Panc1 (cell line): ENCODE results near the gene SIAH3. TPM values are rescaled to one million over a fixed set of nuclear protein-coding genes. Genes with fewer than 3 reads are reported as not detected.

ENCODE experiments used
- ATAC-seq: fragments of 200-7000 bp; cut with Tn5 transposase; 2 replicates; pipeline ENCODE4 v1.9.1; 2020; ENCODE audit warnings: mild to moderate bottlenecking, moderate library complexity
- BruUV-seq: library from RNA; stranded (reverse); fragments of 400-500 nt; replicated peaks from 2 replicates; lab custom pipeline; 2021; lab: Mats Ljungman, UMichigan
- CTCF ChIA-PET: fragments of 300-600 bp; sonication (Branson Sonifier 250); formaldehyde crosslinking; loops from one replicate; lab custom pipeline; 2022; ENCODE audit warnings: antibody characterized with exemption; lab: Charles Lee
- POLR2A ChIA-PET: fragments of 300-600 bp; sonication (Branson Sonifier 250); formaldehyde crosslinking; loops from one replicate; lab custom pipeline; 2022; ENCODE audit warnings: antibody characterized with exemption; lab: Charles Lee
- DNase-seq: peaks from one replicate; pipeline ENCODE4 v3.0.0-alpha.2; 2010; ENCODE audit warnings: low read depth, low spot score
- H3K27ac ChIP-seq: 2 replicates; pipeline ENCODE4 v1.5.1; 2011; ENCODE audit warnings: mild to moderate bottlenecking, low read length, inconsistent platforms
- H3K27me3 ChIP-seq: fragments of 200-500 bp; sonication (Bioruptor generic); 2 replicates; pipeline ENCODE4 v1.6.0; 2014; ENCODE audit warnings: low read length, inconsistent platforms; ENCODE audit not compliant: control insufficient read depth, insufficient read depth
- H3K36me3 ChIP-seq: fragments of 200-500 bp; sonication (Bioruptor generic); 2 replicates; pipeline ENCODE4 v1.5.1; 2014; ENCODE audit warnings: inconsistent platforms, mild to moderate bottlenecking, low read length, moderate library complexity; ENCODE audit not compliant: control insufficient read depth, insufficient read depth
- H3K4me1 ChIP-seq: 2 replicates; pipeline ENCODE4 v1.5.1; 2011; ENCODE audit warnings: inconsistent platforms, mild to moderate bottlenecking, low read length, moderate library complexity; ENCODE audit not compliant: control insufficient read depth, insufficient read depth
- H3K4me3 ChIP-seq, 2 experiments: 2 replicates each; pipeline ENCODE4 v1.5.1; 2011 to 2012; ENCODE audit warnings: low read depth in 2 of 2, low read length in 2 of 2, mild to moderate bottlenecking in 2 of 2, inconsistent platforms in 1 of 2, moderate library complexity in 1 of 2
- H3K9me3 ChIP-seq: fragments of 200-500 bp; sonication (Bioruptor generic); 2 replicates; pipeline ENCODE4 v1.5.1; 2014; ENCODE audit warnings: low read depth, mild to moderate bottlenecking, inconsistent platforms, low read length, moderate library complexity; ENCODE audit not compliant: control insufficient read depth, insufficient read depth
- POLR2AphosphoS5 ChIP-seq: IDR thresholded peaks from 2 replicates; pipeline ENCODE4 v1.6.1; 2012; ENCODE audit warnings: mild to moderate bottlenecking, low read depth, low read length, moderate library complexity
- SIN3A ChIP-seq: IDR thresholded peaks from 2 replicates; pipeline ENCODE4 v1.6.1; 2012; ENCODE audit warnings: low read depth, mild to moderate bottlenecking, low read length, moderate library complexity, borderline replicate concordance; ENCODE audit not compliant: insufficient read depth
- TCF7L2 ChIP-seq: IDR thresholded peaks from 2 replicates; pipeline ENCODE4 v1.6.1; 2011; ENCODE audit warnings: mild to moderate bottlenecking, low read depth, low read length, inconsistent platforms
- in situ Hi-C: cut with HindIII; loops from 2 replicates; pipeline ENCODE4 v1.10.0; 2016; ENCODE audit warnings: low sequenced_read_pairs, low pct_unique_long_range_greater_than_20kb
- intact Hi-C: fragments of 100-400 bp; cut with micrococcal nuclease; formaldehyde crosslinking; loops from one replicate; pipeline ENCODE4 v1.10.0; 2022; ENCODE audit not compliant: unreplicated experiment
- total RNA-seq: library from RNA; stranded (reverse); gene quantifications from one replicate; pipeline ENCODE4 v1.2.1, GENCODE V29; 2021; ENCODE audit not compliant: unreplicated experiment
- TF ChIP-seq, protein P1 (sequence below): fragments of 450-650 bp; IDR thresholded peaks from 2 replicates; pipeline ENCODE4 v1.5.1; 2017; ENCODE audit warnings: mild to moderate bottlenecking
- TF ChIP-seq, protein P2 (sequence below), 2 experiments: IDR thresholded peaks; 2 replicates each; pipeline ENCODE4 v1.6.1; 2011 to 2012; ENCODE audit warnings: low read depth in 2 of 2, control low read depth in 1 of 2, low read length in 1 of 2, mild to moderate bottlenecking in 1 of 2, moderate library complexity in 1 of 2; ENCODE audit not compliant: insufficient read depth in 1 of 2

Gene SIAH3
- total RNA-seq, 1 experiment from 2014 or later, result not detected

DNA sequence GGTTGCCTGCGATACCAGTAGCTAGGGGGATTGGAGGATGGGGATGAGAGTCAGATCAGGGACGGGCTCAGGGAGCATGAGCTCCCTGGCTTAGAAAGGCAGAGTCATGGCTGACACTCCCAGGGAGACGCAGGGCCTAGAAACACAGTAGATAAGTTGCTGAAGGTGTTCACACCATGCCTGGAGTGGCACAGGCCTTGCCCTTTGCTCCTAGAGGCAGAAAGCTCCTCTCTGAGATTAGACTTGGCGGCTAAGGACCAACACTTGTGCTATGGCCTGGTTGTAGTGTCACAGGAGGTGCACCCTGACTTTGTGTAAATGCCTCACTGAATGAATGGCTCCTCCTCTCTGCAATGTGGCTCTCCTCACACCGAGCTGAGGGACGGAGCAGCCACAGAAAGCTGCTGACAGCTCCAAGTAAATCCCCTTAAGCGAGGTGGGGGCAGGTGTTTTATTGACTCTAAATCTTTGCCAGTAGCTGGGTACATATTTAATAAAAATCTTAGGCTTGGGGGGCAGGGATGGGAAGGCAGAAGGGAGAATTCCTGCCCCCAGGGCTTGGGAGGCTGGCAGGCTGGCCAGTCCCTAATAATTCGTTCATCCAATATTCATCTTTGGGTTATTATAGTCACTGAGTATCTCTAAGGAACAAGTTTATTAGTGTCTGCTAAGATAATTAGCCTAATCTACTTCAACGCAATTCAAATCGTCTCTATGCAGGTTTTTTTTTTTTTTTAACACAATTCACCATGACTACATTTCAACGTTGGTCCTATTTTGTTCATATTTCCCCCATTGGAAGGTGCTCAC, 54.9 kb downstream of the SIAH3 start:
- TF ChIP-seq POLR2AphosphoS5 (no peak), TCF7L2 (no peak), SIN3A (no peak)
- TF ChIP-seq, protein P1, sequence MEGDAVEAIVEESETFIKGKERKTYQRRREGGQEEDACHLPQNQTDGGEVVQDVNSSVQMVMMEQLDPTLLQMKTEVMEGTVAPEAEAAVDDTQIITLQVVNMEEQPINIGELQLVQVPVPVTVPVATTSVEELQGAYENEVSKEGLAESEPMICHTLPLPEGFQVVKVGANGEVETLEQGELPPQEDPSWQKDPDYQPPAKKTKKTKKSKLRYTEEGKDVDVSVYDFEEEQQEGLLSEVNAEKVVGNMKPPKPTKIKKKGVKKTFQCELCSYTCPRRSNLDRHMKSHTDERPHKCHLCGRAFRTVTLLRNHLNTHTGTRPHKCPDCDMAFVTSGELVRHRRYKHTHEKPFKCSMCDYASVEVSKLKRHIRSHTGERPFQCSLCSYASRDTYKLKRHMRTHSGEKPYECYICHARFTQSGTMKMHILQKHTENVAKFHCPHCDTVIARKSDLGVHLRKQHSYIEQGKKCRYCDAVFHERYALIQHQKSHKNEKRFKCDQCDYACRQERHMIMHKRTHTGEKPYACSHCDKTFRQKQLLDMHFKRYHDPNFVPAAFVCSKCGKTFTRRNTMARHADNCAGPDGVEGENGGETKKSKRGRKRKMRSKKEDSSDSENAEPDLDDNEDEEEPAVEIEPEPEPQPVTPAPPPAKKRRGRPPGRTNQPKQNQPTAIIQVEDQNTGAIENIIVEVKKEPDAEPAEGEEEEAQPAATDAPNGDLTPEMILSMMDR, result no peak
- TF ChIP-seq, protein P2, sequence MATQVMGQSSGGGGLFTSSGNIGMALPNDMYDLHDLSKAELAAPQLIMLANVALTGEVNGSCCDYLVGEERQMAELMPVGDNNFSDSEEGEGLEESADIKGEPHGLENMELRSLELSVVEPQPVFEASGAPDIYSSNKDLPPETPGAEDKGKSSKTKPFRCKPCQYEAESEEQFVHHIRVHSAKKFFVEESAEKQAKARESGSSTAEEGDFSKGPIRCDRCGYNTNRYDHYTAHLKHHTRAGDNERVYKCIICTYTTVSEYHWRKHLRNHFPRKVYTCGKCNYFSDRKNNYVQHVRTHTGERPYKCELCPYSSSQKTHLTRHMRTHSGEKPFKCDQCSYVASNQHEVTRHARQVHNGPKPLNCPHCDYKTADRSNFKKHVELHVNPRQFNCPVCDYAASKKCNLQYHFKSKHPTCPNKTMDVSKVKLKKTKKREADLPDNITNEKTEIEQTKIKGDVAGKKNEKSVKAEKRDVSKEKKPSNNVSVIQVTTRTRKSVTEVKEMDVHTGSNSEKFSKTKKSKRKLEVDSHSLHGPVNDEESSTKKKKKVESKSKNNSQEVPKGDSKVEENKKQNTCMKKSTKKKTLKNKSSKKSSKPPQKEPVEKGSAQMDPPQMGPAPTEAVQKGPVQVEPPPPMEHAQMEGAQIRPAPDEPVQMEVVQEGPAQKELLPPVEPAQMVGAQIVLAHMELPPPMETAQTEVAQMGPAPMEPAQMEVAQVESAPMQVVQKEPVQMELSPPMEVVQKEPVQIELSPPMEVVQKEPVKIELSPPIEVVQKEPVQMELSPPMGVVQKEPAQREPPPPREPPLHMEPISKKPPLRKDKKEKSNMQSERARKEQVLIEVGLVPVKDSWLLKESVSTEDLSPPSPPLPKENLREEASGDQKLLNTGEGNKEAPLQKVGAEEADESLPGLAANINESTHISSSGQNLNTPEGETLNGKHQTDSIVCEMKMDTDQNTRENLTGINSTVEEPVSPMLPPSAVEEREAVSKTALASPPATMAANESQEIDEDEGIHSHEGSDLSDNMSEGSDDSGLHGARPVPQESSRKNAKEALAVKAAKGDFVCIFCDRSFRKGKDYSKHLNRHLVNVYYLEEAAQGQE (IDR thresholded peaks at IDR 0.05; ENCODE audit: insufficient read depth in 1 of 2, low read depth in 2 of 2, low read length in 1 of 2), result no peak
- no peak overlapping the region for H3K4me3 ChIP-seq
- no TSS peak for BruUV-seq
- no peaks in the 10 kb centered on the region for H3K4me1 ChIP-seq
- no peaks in the 10 kb centered on the region for H3K9me3 ChIP-seq
- ChIA-PET POLR2A (no interaction called here), CTCF (no interaction called here)
- intact Hi-C loops, result loop anchor here (10.0 kb wide), 1 partner anchor 738 kb away; no protein-coding TSS in a partner anchor
- no peak for DNase-seq
- no peaks in the 10 kb centered on the region; the same call in 1 of the 2 replicates for H3K27me3 ChIP-seq
- ATAC-seq, result no peak
- H3K27ac ChIP-seq, result no peak overlapping the region
- H3K36me3 ChIP-seq, result no peaks in the 10 kb centered on the region
- in situ Hi-C loops, result no loop called here

DNA sequence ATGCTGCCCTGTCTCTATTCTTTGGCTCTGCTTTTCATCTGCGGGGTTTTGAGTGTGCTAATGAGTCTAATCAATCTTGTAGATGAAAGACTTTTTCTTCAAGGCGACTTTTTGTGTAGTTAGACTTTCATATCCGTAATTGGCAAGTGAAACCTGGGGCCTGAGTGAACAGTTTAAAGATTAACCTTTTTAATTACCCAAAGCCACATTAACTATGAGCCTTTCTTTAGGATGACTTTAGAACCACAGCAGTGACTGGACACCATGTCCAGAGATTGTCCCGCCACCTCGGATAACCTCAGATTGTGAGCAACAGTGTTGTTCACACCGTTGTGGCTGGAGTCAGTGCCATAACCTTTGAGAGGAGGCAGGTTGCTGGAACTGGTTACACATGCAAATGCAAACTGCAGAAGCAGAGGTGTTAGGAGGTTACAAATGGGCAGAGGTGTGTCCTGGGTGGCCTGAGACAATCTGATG, 58.7 kb downstream of the SIAH3 start:
- ChIA-PET CTCF (no interaction called here), POLR2A (no interaction called here)
- DNase-seq (no peak), ATAC-seq (no peak)
- in situ Hi-C loops, result no loop called here
- no peak overlapping the region for H3K4me3 ChIP-seq
- no peaks in the 10 kb centered on the region for H3K4me1 ChIP-seq
- no peaks in the 10 kb centered on the region; the same call in 1 of the 2 replicates for H3K27me3 ChIP-seq
- no peaks in the 10 kb centered on the region for H3K36me3 ChIP-seq
- H3K9me3 ChIP-seq, result no peaks in the 10 kb centered on the region
- intact Hi-C loops, result loop anchor here (10.0 kb wide), 1 partner anchor 742 kb away; no protein-coding TSS in a partner anchor
- H3K27ac ChIP-seq, result no peak overlapping the region
- BruUV-seq, result no TSS peak
- TF ChIP-seq SIN3A (no peak), TCF7L2 (no peak), POLR2AphosphoS5 (no peak)
- TF ChIP-seq, protein P2 (IDR thresholded peaks at IDR 0.05; ENCODE audit: insufficient read depth in 1 of 2, low read depth in 2 of 2, low read length in 1 of 2), result no peak
- TF ChIP-seq, protein P1, result no peak
